ENCODE measurements around the gene C10orf67. TPM values are rescaled to one million over a fixed set of nuclear protein-coding genes. Genes with fewer than 3 reads are reported as not detected.
"Not testable (repeated sequence)": the region's sequence is repeated elsewhere in the genome, so short reads cannot be mapped to it uniquely, and the experiment has no call there.

C10orf67 gene
- total RNA-seq, 1 experiment from 2014 or later = 0.15 TPM

DNA sequence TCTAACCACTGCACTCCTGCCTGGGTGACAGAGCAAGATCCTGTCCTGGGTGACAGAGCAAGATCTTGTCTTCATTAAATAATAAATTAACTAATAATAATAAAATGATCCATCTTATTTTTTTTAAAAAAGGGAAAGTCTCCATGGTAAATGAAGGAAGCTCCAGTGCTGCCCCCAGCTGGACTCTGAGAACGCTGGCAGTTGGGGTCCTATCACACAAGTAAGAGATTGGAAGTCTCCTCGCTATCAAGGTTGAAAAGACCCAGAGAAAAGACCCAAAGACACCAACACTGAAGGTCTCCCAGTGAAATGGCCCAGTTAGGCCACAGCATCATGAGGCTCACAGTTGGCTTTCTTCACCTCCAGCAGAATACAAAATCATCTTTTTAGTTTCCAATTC lies 13.8 kb upstream of the C10orf67 start:
- Histone ChIP-seq H3K79me2 (ENCODE audit: low read length) (no peaks in the 10 kb centered on the region), H3K9me3 (ENCODE audit: low read length) (no peaks in the 10 kb centered on the region), H3K36me3 (ENCODE audit: low read depth, low read length) (no peaks in the 10 kb centered on the region), H2AFZ (ENCODE audit: low read length) (no peak overlapping the region), H4K20me1 (ENCODE audit: low read length) (no peaks in the 10 kb centered on the region), H3K27me3 (ENCODE audit: low read length) (no peaks in the 10 kb centered on the region), H3K4me2 (ENCODE audit: low read length) (no peak overlapping the region), H3K9me2 (replicated peaks; ENCODE audit: low read length) (no peaks in the 10 kb centered on the region), H3K4me1 (ENCODE audit: insufficient read depth, low read length) (no peaks in the 10 kb centered on the region), H3K9ac (ENCODE audit: low read length) (no peak overlapping the region), H3K4me3 (ENCODE audit: low read length) (no peak overlapping the region), H3K27ac (ENCODE audit: low read length) (no peak overlapping the region), H3F3A (ENCODE audit: low read length, unreplicated experiment) (no peaks in the 10 kb centered on the region)
- DNase-seq (no peak), ATAC-seq (no peak)
- BruUV-seq (replicated peaks) = no TSS peak
- POLR2A ChIA-PET (ENCODE audit: unreplicated experiment) = no interaction called here
- CTCF ChIA-PET = no interaction called here
- TF ChIP-seq, protein P1, sequence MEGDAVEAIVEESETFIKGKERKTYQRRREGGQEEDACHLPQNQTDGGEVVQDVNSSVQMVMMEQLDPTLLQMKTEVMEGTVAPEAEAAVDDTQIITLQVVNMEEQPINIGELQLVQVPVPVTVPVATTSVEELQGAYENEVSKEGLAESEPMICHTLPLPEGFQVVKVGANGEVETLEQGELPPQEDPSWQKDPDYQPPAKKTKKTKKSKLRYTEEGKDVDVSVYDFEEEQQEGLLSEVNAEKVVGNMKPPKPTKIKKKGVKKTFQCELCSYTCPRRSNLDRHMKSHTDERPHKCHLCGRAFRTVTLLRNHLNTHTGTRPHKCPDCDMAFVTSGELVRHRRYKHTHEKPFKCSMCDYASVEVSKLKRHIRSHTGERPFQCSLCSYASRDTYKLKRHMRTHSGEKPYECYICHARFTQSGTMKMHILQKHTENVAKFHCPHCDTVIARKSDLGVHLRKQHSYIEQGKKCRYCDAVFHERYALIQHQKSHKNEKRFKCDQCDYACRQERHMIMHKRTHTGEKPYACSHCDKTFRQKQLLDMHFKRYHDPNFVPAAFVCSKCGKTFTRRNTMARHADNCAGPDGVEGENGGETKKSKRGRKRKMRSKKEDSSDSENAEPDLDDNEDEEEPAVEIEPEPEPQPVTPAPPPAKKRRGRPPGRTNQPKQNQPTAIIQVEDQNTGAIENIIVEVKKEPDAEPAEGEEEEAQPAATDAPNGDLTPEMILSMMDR (conservative IDR thresholded peaks at IDR 0.05; ENCODE audit: low read depth, low read length) = no peak
- TF ChIP-seq EZH2 (IDR thresholded peaks at IDR 0.05; ENCODE audit: low read length, unreplicated experiment) (no peak), EZH2phosphoT487 (IDR thresholded peaks at IDR 0.05; ENCODE audit: borderline replicate concordance, low read length) (no peak)
- intact Hi-C loops (cut with micrococcal nuclease) = no loop called here

DNA sequence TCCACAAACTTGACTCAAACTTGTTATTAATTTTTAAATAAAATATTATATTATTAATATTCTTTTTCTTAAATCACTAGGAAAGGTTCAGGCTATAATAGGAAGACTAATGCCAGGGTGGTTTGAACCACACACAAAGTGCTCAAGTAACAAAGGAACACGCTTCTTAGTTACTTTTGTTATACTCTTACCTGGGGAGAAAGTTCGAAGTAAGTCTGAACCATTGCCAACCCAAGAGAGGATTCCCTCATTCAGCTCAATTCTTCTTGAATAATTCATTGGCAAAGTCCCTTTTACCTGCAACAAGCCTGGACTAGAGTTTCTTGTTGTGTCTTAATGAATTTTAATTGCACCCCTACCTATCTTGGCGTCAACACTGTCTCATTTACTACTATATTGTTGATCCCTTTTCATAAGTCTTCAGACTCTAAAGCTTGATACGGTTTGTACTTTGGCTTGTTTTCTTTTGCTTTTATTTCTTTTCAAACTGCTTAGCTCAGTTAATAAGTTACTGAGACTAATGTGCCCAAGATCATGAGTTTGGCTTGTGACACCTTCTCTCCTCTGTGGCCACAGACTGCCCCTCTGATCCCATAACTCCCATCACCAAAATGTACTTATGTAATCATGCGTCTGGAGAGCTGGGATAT lies 10.2 kb upstream of the C10orf67 start:
- Histone ChIP-seq H3K27ac (ENCODE audit: low read length) (no peak overlapping the region), H3K9me2 (replicated peaks; ENCODE audit: low read length) (no peaks in the 10 kb centered on the region), H3F3A (ENCODE audit: low read length, unreplicated experiment) (no peaks in the 10 kb centered on the region), H3K9ac (ENCODE audit: low read length) (no peak overlapping the region), H3K9me3 (ENCODE audit: low read length) (no peaks in the 10 kb centered on the region), H4K20me1 (ENCODE audit: low read length) (no peaks in the 10 kb centered on the region), H3K4me2 (ENCODE audit: low read length) (no peak overlapping the region), H3K4me3 (ENCODE audit: low read length) (no peak overlapping the region), H3K27me3 (ENCODE audit: low read length) (no peaks in the 10 kb centered on the region), H3K79me2 (ENCODE audit: low read length) (no peaks in the 10 kb centered on the region), H3K4me1 (ENCODE audit: insufficient read depth, low read length) (peaks cover 17% of the 10 kb centered on the region), H2AFZ (ENCODE audit: low read length) (no peak overlapping the region), H3K36me3 (ENCODE audit: low read depth, low read length) (no peaks in the 10 kb centered on the region)
- intact Hi-C loops (cut with micrococcal nuclease) = no loop called here
- no peak for TF ChIP-seq EZH2 (IDR thresholded peaks at IDR 0.05; ENCODE audit: low read length, unreplicated experiment)
- no peak for TF ChIP-seq EZH2phosphoT487 (IDR thresholded peaks at IDR 0.05; ENCODE audit: borderline replicate concordance, low read length)
- TF ChIP-seq, protein P1 (conservative IDR thresholded peaks at IDR 0.05; ENCODE audit: low read depth, low read length) = no peak
- ChIA-PET POLR2A (ENCODE audit: unreplicated experiment) (no interaction called here), CTCF (no interaction called here)
- no peak for ATAC-seq
- no TSS peak for BruUV-seq (replicated peaks)
- no peak for DNase-seq

GRCh38 chr10:23351926-23352519 lies 7.4 kb upstream of the C10orf67 start:
- no TSS peak for BruUV-seq (replicated peaks)

DNA sequence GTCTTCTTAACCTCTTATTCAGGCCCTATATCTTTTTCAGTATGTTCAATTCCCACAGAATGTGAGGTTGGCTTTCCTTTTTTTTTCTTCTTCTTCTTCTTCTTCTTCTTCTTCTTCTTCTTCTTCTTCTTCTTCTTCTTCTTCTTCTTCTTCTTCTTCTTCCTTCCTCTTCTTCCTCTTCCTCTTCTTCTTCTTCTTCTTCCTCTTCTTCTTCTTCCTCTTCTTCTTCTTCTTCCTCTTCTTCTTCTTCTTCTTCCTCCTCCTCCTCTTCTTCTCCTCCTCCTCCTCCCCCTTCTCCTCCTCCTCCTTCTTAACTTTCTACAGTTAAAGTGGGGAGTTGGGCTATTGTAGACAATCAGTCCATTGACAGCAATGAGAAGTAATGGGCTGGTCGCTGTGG lies 6.1 kb upstream of the C10orf67 start:
- H2AFZ ChIP-seq (ENCODE audit: low read length); H3K27me3 ChIP-seq (ENCODE audit: low read length); BruUV-seq (replicated peaks); ATAC-seq; H3K27ac ChIP-seq (ENCODE audit: low read length); H3K9ac ChIP-seq (ENCODE audit: low read length); H4K20me1 ChIP-seq (ENCODE audit: low read length); POLR2A ChIA-PET (ENCODE audit: unreplicated experiment); H3K4me2 ChIP-seq (ENCODE audit: low read length); H3K36me3 ChIP-seq (ENCODE audit: low read depth, low read length); H3K9me2 ChIP-seq (replicated peaks; ENCODE audit: low read length); H3F3A ChIP-seq (ENCODE audit: low read length, unreplicated experiment); H3K4me3 ChIP-seq (ENCODE audit: low read length); H3K9me3 ChIP-seq (ENCODE audit: low read length); DNase-seq; H3K79me2 ChIP-seq (ENCODE audit: low read length); CTCF ChIA-PET; intact Hi-C loops (cut with micrococcal nuclease): not testable (repeated sequence)
- peaks cover 23% of the 10 kb centered on the region for H3K4me1 ChIP-seq (ENCODE audit: insufficient read depth, low read length)

More at GRCh38 chr10:23351926-23352519, 7.4 kb upstream of the C10orf67 start:
- Histone ChIP-seq H3K36me3 (ENCODE audit: low read depth, low read length) (no peaks in the 10 kb centered on the region), H3K9ac (ENCODE audit: low read length) (peak overlapping the region; percentile 20; the same call in 1 of the 2 replicates), H3K27ac (ENCODE audit: low read length) (peak overlapping the region; percentile 71), H3K27me3 (ENCODE audit: low read length) (no peaks in the 10 kb centered on the region), H3K4me1 (ENCODE audit: insufficient read depth, low read length) (peaks cover 17% of the 10 kb centered on the region), H3K4me2 (ENCODE audit: low read length) (peak overlapping the region; percentile 68), H3K4me3 (ENCODE audit: low read length) (no peak overlapping the region), H3K9me2 (replicated peaks; ENCODE audit: low read length) (no peaks in the 10 kb centered on the region), H4K20me1 (ENCODE audit: low read length) (no peaks in the 10 kb centered on the region), H3K79me2 (ENCODE audit: low read length) (no peaks in the 10 kb centered on the region), H3K9me3 (ENCODE audit: low read length) (no peaks in the 10 kb centered on the region), H2AFZ (ENCODE audit: low read length) (no peak overlapping the region), H3F3A (ENCODE audit: low read length, unreplicated experiment) (no peaks in the 10 kb centered on the region)
- intact Hi-C loops (cut with micrococcal nuclease) = no loop called here
- DNase-seq = peak; percentile 75
- ChIA-PET CTCF (no interaction called here), POLR2A (ENCODE audit: unreplicated experiment) (no interaction called here)
- peak; percentile 65 for ATAC-seq
- TF ChIP-seq EZH2 (IDR thresholded peaks at IDR 0.05; ENCODE audit: low read length, unreplicated experiment) (no peak), EZH2phosphoT487 (IDR thresholded peaks at IDR 0.05; ENCODE audit: borderline replicate concordance, low read length) (no peak)
- TF ChIP-seq, protein P1 (conservative IDR thresholded peaks at IDR 0.05; ENCODE audit: low read depth, low read length) = no peak
